Testis (tissue), 2 donors: ENCODE results near the gene CELF4.

Experiments
- POLR2A ChIP-seq: fragments of 450-650 bp; IDR thresholded peaks from one replicate; pipeline ENCODE4 v1.6.1; 2017; ENCODE audit warnings: antibody characterized with exemption, mild to moderate bottlenecking, moderate library complexity
- TF ChIP-seq, protein P1 (sequence below), 3 experiments: fragments of 450-650 bp in 2 of 3; fragments of 200-600 bp in 1 of 3; sonication (generic) in 1 of 3; IDR thresholded peaks; one replicate each; pipeline ENCODE4 v1.5.1; 2016 to 2019; ENCODE audit warnings: antibody characterized with exemption in 3 of 3, mild to moderate bottlenecking in 2 of 3, moderate library complexity in 1 of 3

GRCh38 chr18:37465958-37466357 lies 99.6 kb downstream of the CELF4 start:
- TF ChIP-seq, protein P1, sequence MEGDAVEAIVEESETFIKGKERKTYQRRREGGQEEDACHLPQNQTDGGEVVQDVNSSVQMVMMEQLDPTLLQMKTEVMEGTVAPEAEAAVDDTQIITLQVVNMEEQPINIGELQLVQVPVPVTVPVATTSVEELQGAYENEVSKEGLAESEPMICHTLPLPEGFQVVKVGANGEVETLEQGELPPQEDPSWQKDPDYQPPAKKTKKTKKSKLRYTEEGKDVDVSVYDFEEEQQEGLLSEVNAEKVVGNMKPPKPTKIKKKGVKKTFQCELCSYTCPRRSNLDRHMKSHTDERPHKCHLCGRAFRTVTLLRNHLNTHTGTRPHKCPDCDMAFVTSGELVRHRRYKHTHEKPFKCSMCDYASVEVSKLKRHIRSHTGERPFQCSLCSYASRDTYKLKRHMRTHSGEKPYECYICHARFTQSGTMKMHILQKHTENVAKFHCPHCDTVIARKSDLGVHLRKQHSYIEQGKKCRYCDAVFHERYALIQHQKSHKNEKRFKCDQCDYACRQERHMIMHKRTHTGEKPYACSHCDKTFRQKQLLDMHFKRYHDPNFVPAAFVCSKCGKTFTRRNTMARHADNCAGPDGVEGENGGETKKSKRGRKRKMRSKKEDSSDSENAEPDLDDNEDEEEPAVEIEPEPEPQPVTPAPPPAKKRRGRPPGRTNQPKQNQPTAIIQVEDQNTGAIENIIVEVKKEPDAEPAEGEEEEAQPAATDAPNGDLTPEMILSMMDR (IDR thresholded peaks at IDR 0.05): no peak
- TF ChIP-seq POLR2A: no peak
